B cell (primary cell): ENCODE measurements around the gene FAM98A. TPM values are rescaled to one million over a fixed set of nuclear protein-coding genes. Genes with fewer than 3 reads are reported as not detected.

Experiments used
- ATAC-seq: fragments of 200-7000 bp; cut with Tn5 transposase; one replicate; pipeline ENCODE4 v1.10.0; 2021; ENCODE audit warnings: low read depth, mild to moderate bottlenecking, moderate number of reproducible peaks, moderate library complexity
- CTCF ChIA-PET: fragments of 350-600 bp; sonication (Branson Sonifier 250); formaldehyde crosslinking; loops from one replicate; lab custom pipeline; 2021; ENCODE audit warnings: antibody characterized with exemption, inconsistent platforms; lab: Charles Lee
- POLR2A ChIA-PET: fragments of 350-600 bp; sonication (Branson Sonifier 250); formaldehyde crosslinking; loops from one replicate; lab custom pipeline; 2021; ENCODE audit warnings: antibody characterized with exemption; lab: Charles Lee
- DNase-seq: peaks from one replicate; pipeline ENCODE4 v3.0.0; 2013
- H2AFZ ChIP-seq: 2 replicates; pipeline ENCODE4 v1.6.1; 2012; ENCODE audit warnings: mild to moderate bottlenecking, low read depth, low read length; ENCODE audit not compliant: insufficient read depth, poor library complexity, severe bottlenecking
- H3K27ac ChIP-seq, 2 donors: 1 replicate in 1 of 2; 2 replicates in 1 of 2; pipeline ENCODE4 v1.5.1; 2012 to 2013; ENCODE audit warnings: low read length in 2 of 2, mild to moderate bottlenecking in 2 of 2, moderate library complexity in 1 of 2
- H3K27me3 ChIP-seq, 4 experiments: fragments of 200-600 bp in 1 of 4; sonication (generic) in 1 of 4; replicated peaks in 1 of 4; 1 replicate in 2 of 4; 2 replicates in 2 of 4; pipeline versions ENCODE4 v1.6.1 to v1.7.0; 2013 to 2016; ENCODE audit warnings: low read length in 3 of 4, mild to moderate bottlenecking in 2 of 4, mixed read lengths in 1 of 4, moderate library complexity in 1 of 4; ENCODE audit not compliant: insufficient read depth in 4 of 4, control insufficient read depth in 3 of 4; ENCODE audit errors: control extremely low read depth in 1 of 4
- H3K36me3 ChIP-seq, 2 experiments: replicated peaks in 1 of 2; 1 replicate in 1 of 2; 2 replicates in 1 of 2; pipeline versions ENCODE4 v1.6.1 to v1.7.1; 2013; ENCODE audit warnings: low read length in 1 of 2; ENCODE audit not compliant: insufficient read depth in 2 of 2, control insufficient read depth in 1 of 2; ENCODE audit errors: control extremely low read depth in 1 of 2, extremely low read depth in 1 of 2
- H3K4me1 ChIP-seq, 2 donors: fragments of 200-600 bp in 1 of 2; sonication (generic) in 1 of 2; 1 replicate in 1 of 2; 2 replicates in 1 of 2; pipeline versions ENCODE4 v1.5.1 to v1.6.1; 2013 to 2017; ENCODE audit warnings: low read length in 2 of 2; ENCODE audit not compliant: control insufficient read depth in 2 of 2, insufficient read depth in 2 of 2
- H3K4me2 ChIP-seq: replicated peaks from 2 replicates; pipeline ENCODE3; 2012; ENCODE audit warnings: mild to moderate bottlenecking, low read depth, low read length; ENCODE audit not compliant: poor library complexity, severe bottlenecking
- H3K4me3 ChIP-seq, 5 experiments: fragments of 200-600 bp in 1 of 5; sonication (generic) in 1 of 5; 1 replicate in 3 of 5; 2 replicates in 2 of 5; pipeline versions ENCODE4 v1.5.1 to v1.7.0; 2011 to 2016; ENCODE audit warnings: low read length in 4 of 5, mild to moderate bottlenecking in 4 of 5, low read depth in 2 of 5, control low read depth in 1 of 5, moderate library complexity in 1 of 5; ENCODE audit not compliant: insufficient read depth in 1 of 5; ENCODE audit errors: control extremely low read depth in 1 of 5, extremely low read depth in 1 of 5
- H3K79me2 ChIP-seq: fragments of 200-600 bp; sonication (generic); one replicate; pipeline ENCODE4 v1.6.0; 2016; ENCODE audit warnings: low read length; ENCODE audit not compliant: control insufficient read depth, insufficient read depth
- H3K9ac ChIP-seq: fragments of 200-600 bp; sonication (generic); 2 replicates; pipeline ENCODE4 v1.6.1; 2017; ENCODE audit warnings: mild to moderate bottlenecking, low read length, moderate library complexity
- H3K9me3 ChIP-seq, 3 donors: one replicate each; pipeline versions ENCODE4 v1.6.1 to v1.7.1; 2013; ENCODE audit warnings: low read length in 2 of 3; ENCODE audit not compliant: control insufficient read depth in 2 of 3, insufficient read depth in 1 of 3; ENCODE audit errors: control extremely low read depth in 1 of 3
- H4K20me1 ChIP-seq: 2 replicates; pipeline ENCODE4 v1.6.0; 2012; ENCODE audit warnings: mild to moderate bottlenecking, low read length; ENCODE audit not compliant: insufficient read depth, control insufficient read depth, poor library complexity, severe bottlenecking
- H3K27ac Mint-ChIP-seq: one replicate; pipeline ENCODE4 v1.8.0; 2021; ENCODE audit warnings: mixed read lengths
- H3K27me3 Mint-ChIP-seq: one replicate; pipeline ENCODE4 v1.8.0; 2021; ENCODE audit warnings: mixed read lengths
- H3K4me1 Mint-ChIP-seq: one replicate; pipeline ENCODE4 v1.8.0; 2021; ENCODE audit warnings: mixed read lengths
- H3K4me3 Mint-ChIP-seq: one replicate; pipeline ENCODE4 v1.8.0; 2021; ENCODE audit warnings: mixed read lengths
- H3K9me3 Mint-ChIP-seq: one replicate; pipeline ENCODE4 v1.8.0; 2022; ENCODE audit warnings: mixed read lengths; ENCODE audit not compliant: insufficient read depth
- CTCF ChIP-seq: fragments of 200-600 bp; IDR thresholded peaks from one replicate; pipeline ENCODE4 v1.8.0; 2022; ENCODE audit warnings: antibody characterized with exemption, mild to moderate bottlenecking
- EZH2 ChIP-seq: IDR thresholded peaks from 2 replicates; pipeline ENCODE4 v1.6.1; 2012; ENCODE audit warnings: borderline replicate concordance, low read depth, mild to moderate bottlenecking, moderate library complexity, low read length; ENCODE audit not compliant: insufficient read depth, poor library complexity, severe bottlenecking
- WGBS: methylation state at CpG from one replicate; pipeline ENCODE4 v1.1.5; 2013; ENCODE audit warnings: missing lambda C conversion rate; ENCODE audit not compliant: insufficient coverage; 5-methylcytosine and 5-hydroxymethylcytosine counted together
- intact Hi-C: fragments of 100-400 bp; cut with micrococcal nuclease; formaldehyde crosslinking; loops from one replicate; pipeline ENCODE4 v1.10.0; 2022
- polyA plus RNA-seq: library from polyadenylated mRNA; depleted of rRNA; stranded (reverse); fragments of >200 nt; gene quantifications from 2 replicates; pipeline ENCODE4 v1.2.3, GENCODE V29; 2012
- total RNA-seq, 2 donors: library from RNA; stranded (reverse); fragments of 120-200 nt in 1 of 2; gene quantifications; 1 replicate in 1 of 2; 2 replicates in 1 of 2; pipeline versions ENCODE4 v1.2.3 to v1.2.4, GENCODE V29; 2013 to 2022

The FAM98A gene
- total and polyA plus RNA-seq, 2 donors (not counting 1 experiment from before 2014, with no cell fraction given), result 8.1 to 32.1 TPM

GRCh38 chr2:33614190-33614589, 15.1 kb upstream of the FAM98A start:
- no peak for TF ChIP-seq CTCF
- TF ChIP-seq EZH2, result no peak
- Mint-ChIP-seq H3K9me3 (peaks cover 8% of the 10 kb centered on the region), H3K27me3 (no peaks in the 10 kb centered on the region), H3K4me3 (no peak overlapping the region), H3K4me1 (no peaks in the 10 kb centered on the region), H3K27ac (no peak overlapping the region)
- H3K27ac ChIP-seq, result no peak overlapping the region
- no peaks in the 10 kb centered on the region for H3K79me2 ChIP-seq
- intact Hi-C loops, result no loop called here
- no peaks in the 10 kb centered on the region for H3K27me3 ChIP-seq
- H3K4me3 ChIP-seq, result no peak overlapping the region
- ChIA-PET CTCF (no interaction called here), POLR2A (no interaction called here)
- no peak for DNase-seq
- no peaks in the 10 kb centered on the region for H4K20me1 ChIP-seq
- no peak overlapping the region for H2AFZ ChIP-seq
- H3K4me2 ChIP-seq, result no peak overlapping the region
- no peak overlapping the region for H3K9ac ChIP-seq
- no peaks in the 10 kb centered on the region for H3K36me3 ChIP-seq
- H3K4me1 ChIP-seq, result no peaks in the 10 kb centered on the region
- ATAC-seq, result no peak
- peaks cover 0 to 8% (median 4%) of the 10 kb centered on the region in 3 donors for H3K9me3 ChIP-seq

GRCh38 chr2:33607905-33608304, 8.8 kb upstream of the FAM98A start:
- no CpG with 5 or more reads among the region's 2 CpGs for WGBS
- no peaks in the 10 kb centered on the region for H3K27me3 ChIP-seq
- no peak overlapping the region for H3K27ac ChIP-seq
- Mint-ChIP-seq H3K4me1 (no peaks in the 10 kb centered on the region), H3K27ac (no peak overlapping the region), H3K27me3 (no peaks in the 10 kb centered on the region), H3K9me3 (no peaks in the 10 kb centered on the region), H3K4me3 (no peak overlapping the region)
- no peak overlapping the region for H3K4me2 ChIP-seq
- DNase-seq, result no peak
- no peaks in the 10 kb centered on the region for H3K36me3 ChIP-seq
- CTCF ChIA-PET, result no interaction called here
- POLR2A ChIA-PET, result no interaction called here
- no peaks in the 10 kb centered on the region for H3K4me1 ChIP-seq
- no peak overlapping the region for H3K9ac ChIP-seq
- H4K20me1 ChIP-seq, result no peaks in the 10 kb centered on the region
- H2AFZ ChIP-seq, result no peak overlapping the region
- TF ChIP-seq CTCF (no peak), EZH2 (no peak)
- no peak overlapping the region for H3K4me3 ChIP-seq
- no peak for ATAC-seq
- no peaks in the 10 kb centered on the region for H3K9me3 ChIP-seq
- no peaks in the 10 kb centered on the region for H3K79me2 ChIP-seq
- intact Hi-C loops, result no loop called here
